ENCODE data around the gene SATL1. TPM values are rescaled to one million over a fixed set of nuclear protein-coding genes. Genes with fewer than 3 reads are reported as not detected.

Gene SATL1
- total RNA-seq, 1 experiment from 2014 or later: not detected

- no peak overlapping the region for H3K4me3 ChIP-seq (ENCODE audit: low read depth in 2 of 2, low read length in 2 of 2)
- no TSS peak for BruUV-seq (replicated peaks)
- no peak for TF ChIP-seq REST (IDR thresholded peaks at IDR 0.05; ENCODE audit: insufficient read depth in 1 of 2, low read depth in 2 of 2, low read length in 1 of 2)
- no peak for TF ChIP-seq TCF7L2 (IDR thresholded peaks at IDR 0.05; ENCODE audit: low read depth, low read length)
- TF ChIP-seq CTCF (IDR thresholded peaks at IDR 0.05): peak; percentile 35; the same call in 1 of the 2 replicates
- ChIA-PET POLR2A (no interaction called here), CTCF (interaction anchor here (0.7 kb wide), 1 partner anchor 320 kb away, joined by 4 read pairs; no protein-coding TSS in a partner anchor)
- H3K27ac ChIP-seq (ENCODE audit: low read length): no peak overlapping the region
- intact Hi-C loops (cut with micrococcal nuclease; ENCODE audit: unreplicated experiment): no loop called here
- DNase-seq (ENCODE audit: low read depth, low spot score) (peak; percentile 22), ATAC-seq (no peak; the same call in 1 of the 2 replicates)
- no peaks in the 10 kb centered on the region for H3K4me1 ChIP-seq (ENCODE audit: control insufficient read depth, insufficient read depth, low read length)
- H3K36me3 ChIP-seq (ENCODE audit: control insufficient read depth, insufficient read depth, low read length): no peaks in the 10 kb centered on the region
- H3K27me3 ChIP-seq (ENCODE audit: control insufficient read depth, insufficient read depth, low read length): no peaks in the 10 kb centered on the region
- no peaks in the 10 kb centered on the region for H3K9me3 ChIP-seq (ENCODE audit: control insufficient read depth, insufficient read depth, low read depth, low read length)
- in situ Hi-C loops (cut with HindIII; ENCODE audit: low pct_unique_long_range_greater_than_20kb, low sequenced_read_pairs): no loop called here
These were observed 190.8 kb downstream of the SATL1 start for GRCh38 chrX:85052636-85053343.

GRCh38 chrX:85052205-85052604 is 191.4 kb downstream of the SATL1 start:
- no peak for ATAC-seq
- H3K27ac ChIP-seq (ENCODE audit: low read length): no peak overlapping the region
- no peak overlapping the region for H3K4me3 ChIP-seq (ENCODE audit: low read depth in 2 of 2, low read length in 2 of 2)
- TF ChIP-seq TCF7L2 (IDR thresholded peaks at IDR 0.05; ENCODE audit: low read depth, low read length): no peak
- TF ChIP-seq SIN3A (IDR thresholded peaks at IDR 0.05; ENCODE audit: borderline replicate concordance, insufficient read depth, low read depth, low read length): no peak
- no peak for TF ChIP-seq CTCF (IDR thresholded peaks at IDR 0.05)
- intact Hi-C loops (cut with micrococcal nuclease; ENCODE audit: unreplicated experiment): no loop called here
- H3K9me3 ChIP-seq (ENCODE audit: control insufficient read depth, insufficient read depth, low read depth, low read length): no peaks in the 10 kb centered on the region
- no peaks in the 10 kb centered on the region for H3K36me3 ChIP-seq (ENCODE audit: control insufficient read depth, insufficient read depth, low read length)
- H3K27me3 ChIP-seq (ENCODE audit: control insufficient read depth, insufficient read depth, low read length): no peaks in the 10 kb centered on the region
- in situ Hi-C loops (cut with HindIII; ENCODE audit: low pct_unique_long_range_greater_than_20kb, low sequenced_read_pairs): no loop called here
- BruUV-seq (replicated peaks): no TSS peak
- no peaks in the 10 kb centered on the region for H3K4me1 ChIP-seq (ENCODE audit: control insufficient read depth, insufficient read depth, low read length)
- DNase-seq (ENCODE audit: low read depth, low spot score): no peak
- ChIA-PET CTCF (interaction anchor here (0.6 kb wide), 1 partner anchor 144 kb away, joined by 3 read pairs; no protein-coding TSS in a partner anchor), POLR2A (no interaction called here)

Data from Panc1 (cell line).